RWPE1 (cell line): ENCODE measurements around the gene CSMD2.

ENCODE experiments used
- CTCF ChIA-PET: fragments of 350-600 bp; sonication (Branson Sonifier 250); formaldehyde crosslinking; extraction: SDS; loops from one replicate; lab custom pipeline; 2021; lab: Yijun Ruan, JAX
- POLR2A ChIA-PET: fragments of 400-600 bp; formaldehyde crosslinking; extraction: SDS; loops from one replicate; lab custom pipeline; 2020; ENCODE audit warnings: antibody characterized with exemption; ENCODE audit not compliant: low non-redundant PET; lab: Yijun Ruan, JAX
- DNase-seq: peaks from one replicate; pipeline ENCODE4 v3.0.0; 2012; ENCODE audit warnings: low spot score
- H3K27ac ChIP-seq: fragments of 450-650 bp; 2 replicates; pipeline ENCODE4 v1.5.1; 2017
- TF ChIP-seq, protein P1 (sequence below): fragments of 450-650 bp; conservative IDR thresholded peaks from 2 replicates; pipeline ENCODE4 v1.5.1; 2017; ENCODE audit warnings: low read depth, mild to moderate bottlenecking

The CSMD2 gene

DNA sequence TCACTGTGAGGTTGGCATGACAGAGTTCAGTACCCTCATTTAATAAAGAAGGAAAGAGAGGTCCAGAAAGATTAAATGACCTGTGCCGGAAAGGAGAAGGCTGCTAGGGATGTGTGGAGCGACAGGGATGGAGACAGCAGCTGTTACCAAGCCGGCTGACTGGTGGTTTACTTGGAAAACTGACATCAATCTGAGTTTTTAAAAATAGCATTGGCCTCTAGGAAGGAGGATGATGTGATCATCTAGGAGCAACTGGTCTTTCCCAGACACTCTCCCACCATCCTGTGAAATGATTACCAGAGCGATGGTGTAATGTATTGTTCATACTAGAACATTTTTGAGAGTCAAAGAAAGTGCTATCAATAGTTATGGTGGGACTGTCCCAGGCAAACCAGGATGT lies 538.2 kb downstream of the CSMD2 start:
- no peak overlapping the region for H3K27ac ChIP-seq
- ChIA-PET POLR2A (no interaction called here), CTCF (interaction anchor here (0.7 kb wide), 1 partner anchor 380 kb away, joined by 5 read pairs; no protein-coding TSS in a partner anchor)
- DNase-seq, result no peak
- TF ChIP-seq, protein P1, sequence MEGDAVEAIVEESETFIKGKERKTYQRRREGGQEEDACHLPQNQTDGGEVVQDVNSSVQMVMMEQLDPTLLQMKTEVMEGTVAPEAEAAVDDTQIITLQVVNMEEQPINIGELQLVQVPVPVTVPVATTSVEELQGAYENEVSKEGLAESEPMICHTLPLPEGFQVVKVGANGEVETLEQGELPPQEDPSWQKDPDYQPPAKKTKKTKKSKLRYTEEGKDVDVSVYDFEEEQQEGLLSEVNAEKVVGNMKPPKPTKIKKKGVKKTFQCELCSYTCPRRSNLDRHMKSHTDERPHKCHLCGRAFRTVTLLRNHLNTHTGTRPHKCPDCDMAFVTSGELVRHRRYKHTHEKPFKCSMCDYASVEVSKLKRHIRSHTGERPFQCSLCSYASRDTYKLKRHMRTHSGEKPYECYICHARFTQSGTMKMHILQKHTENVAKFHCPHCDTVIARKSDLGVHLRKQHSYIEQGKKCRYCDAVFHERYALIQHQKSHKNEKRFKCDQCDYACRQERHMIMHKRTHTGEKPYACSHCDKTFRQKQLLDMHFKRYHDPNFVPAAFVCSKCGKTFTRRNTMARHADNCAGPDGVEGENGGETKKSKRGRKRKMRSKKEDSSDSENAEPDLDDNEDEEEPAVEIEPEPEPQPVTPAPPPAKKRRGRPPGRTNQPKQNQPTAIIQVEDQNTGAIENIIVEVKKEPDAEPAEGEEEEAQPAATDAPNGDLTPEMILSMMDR, result no peak

DNA sequence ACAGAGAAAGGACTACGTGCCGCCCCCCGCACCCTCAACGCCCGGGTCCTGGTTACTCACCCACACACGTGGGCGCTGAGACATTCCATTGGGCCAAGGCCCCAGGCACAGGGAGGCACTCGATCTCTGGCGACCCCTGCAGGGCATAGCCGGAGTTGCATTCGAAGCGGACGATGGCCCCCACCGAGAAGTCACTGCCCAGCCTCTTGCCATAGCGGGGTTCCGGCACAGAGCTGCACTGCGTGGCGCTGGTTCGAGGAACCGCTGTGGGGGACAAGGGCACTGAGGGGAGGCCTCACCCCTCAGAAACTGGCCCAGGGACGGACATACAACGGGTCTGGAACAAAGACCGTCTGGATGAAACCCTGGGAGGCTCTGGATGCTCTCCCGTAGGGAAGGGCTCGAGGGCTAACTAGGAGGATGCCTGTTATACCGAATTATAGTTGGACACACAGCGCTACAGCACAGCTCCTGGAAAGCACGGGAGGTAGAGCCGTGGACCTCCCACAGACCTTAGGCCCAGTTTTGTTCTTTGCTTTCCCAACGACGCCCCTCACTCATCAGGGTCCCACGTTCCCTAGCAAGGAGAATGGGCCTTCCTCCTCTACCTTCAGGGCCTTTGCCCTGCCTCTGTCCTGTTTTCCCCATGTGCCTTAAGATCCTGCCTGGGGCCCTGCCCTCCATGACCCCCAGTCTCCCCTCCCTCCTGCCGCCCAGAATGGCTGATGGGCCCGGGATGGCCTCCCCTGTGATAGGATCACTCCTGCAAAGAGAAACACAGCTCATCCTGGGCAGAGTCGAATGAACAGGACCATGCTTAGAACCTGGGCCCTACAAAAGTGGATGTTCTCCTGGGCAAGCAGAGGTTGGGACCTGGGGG lies 539.8 kb downstream of the CSMD2 start:
- POLR2A ChIA-PET, result no interaction called here
- DNase-seq, result no peak
- H3K27ac ChIP-seq, result no peak overlapping the region
- TF ChIP-seq, protein P1, result 0 out of 2 replicates have a peak, but pooled peaks have one; percentile 15
- CTCF ChIA-PET, result interaction anchor here (0.6 kb wide), 2 partner anchors 11 to 197 kb away, joined by 4 to 5 read pairs; no protein-coding TSS in a partner anchor

DNA sequence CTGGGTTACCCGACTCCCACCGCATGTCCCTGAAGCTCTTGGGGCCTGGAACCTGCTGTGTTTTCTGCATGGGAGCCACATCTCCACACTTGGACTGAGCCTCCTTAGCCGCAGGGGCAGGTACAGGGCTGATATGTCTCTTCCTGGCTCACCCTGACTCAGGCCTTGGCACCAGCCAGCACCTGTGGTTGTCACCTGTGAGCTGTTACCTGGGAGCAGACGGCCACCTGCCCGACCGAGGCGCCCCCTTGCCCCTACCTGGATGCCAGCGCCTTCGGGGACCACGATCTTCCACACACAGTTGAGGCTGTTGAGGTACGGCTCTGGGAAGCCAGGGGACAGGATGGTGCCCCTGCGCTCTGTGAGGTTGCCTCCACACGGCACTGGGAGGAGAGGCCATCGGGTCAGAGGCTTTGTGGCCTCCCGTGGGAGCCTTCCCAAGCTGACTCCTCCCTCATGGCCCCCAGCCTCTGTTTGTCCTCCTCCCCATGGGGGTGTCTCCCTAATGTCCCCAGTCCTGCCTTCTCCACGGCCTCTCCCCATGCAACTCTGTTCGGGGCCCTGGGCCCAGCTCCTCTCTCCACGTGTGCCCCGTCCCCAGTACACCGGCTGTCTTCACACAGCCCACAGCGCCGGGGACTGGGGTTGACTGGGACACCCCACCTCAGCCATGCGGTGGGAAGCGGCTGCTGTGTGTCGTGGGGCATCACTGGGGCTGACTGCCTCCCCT lies 540.6 kb downstream of the CSMD2 start:
- no peak for DNase-seq
- H3K27ac ChIP-seq, result no peak overlapping the region
- TF ChIP-seq, protein P1, result no peak
- ChIA-PET POLR2A (interaction anchor here (0.6 kb wide), 1 partner anchor 39 kb away, joined by 3 read pairs; no protein-coding TSS in a partner anchor), CTCF (no interaction called here)

DNA sequence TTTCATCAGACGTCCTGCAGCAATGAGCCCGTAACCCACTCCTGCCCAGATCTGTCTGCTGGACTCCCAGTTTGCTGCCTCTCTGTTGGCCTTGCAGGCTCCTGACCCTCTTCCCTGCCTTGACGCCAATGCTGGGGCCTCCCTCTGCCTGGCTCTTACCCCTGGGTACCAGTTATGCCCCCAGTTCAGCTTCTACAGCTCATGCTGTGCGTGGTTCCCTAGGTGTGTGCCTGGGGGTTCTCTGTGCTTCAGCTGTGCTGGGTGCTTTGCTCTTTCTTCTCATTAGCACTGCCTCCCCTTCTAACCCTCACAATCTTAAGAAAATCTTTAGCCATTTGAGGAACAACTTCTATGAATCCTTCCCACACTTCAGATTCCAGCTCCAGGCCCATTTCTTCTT lies 541.2 kb downstream of the CSMD2 start:
- POLR2A ChIA-PET, result interaction anchor here (0.6 kb wide), 1 partner anchor 39 kb away, joined by 3 read pairs; no protein-coding TSS in a partner anchor
- H3K27ac ChIP-seq, result no peak overlapping the region
- TF ChIP-seq, protein P1, result no peak
- CTCF ChIA-PET, result no interaction called here
- no peak for DNase-seq

DNA sequence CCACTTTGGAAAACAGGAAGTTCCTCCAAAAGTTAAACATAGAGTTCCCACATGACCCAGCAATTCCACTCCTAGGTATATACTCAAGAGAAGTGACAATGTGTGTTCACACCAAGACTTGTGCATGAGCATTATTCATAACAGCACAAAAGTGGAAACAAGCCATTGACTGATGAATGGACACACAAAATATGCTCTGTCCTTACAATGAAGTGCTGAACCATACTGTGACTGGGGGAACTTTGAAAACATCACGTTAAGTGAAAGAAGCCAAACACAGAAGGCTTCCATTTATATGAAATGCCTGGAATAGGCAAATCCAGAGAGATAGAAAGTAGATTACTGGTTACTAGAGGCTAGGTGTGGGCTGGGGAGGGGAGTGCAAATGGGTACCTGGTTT lies 542.3 kb downstream of the CSMD2 start:
- ChIA-PET POLR2A (no interaction called here), CTCF (no interaction called here)
- TF ChIP-seq, protein P1, result no peak
- no peak for DNase-seq
- no peak overlapping the region for H3K27ac ChIP-seq

DNA sequence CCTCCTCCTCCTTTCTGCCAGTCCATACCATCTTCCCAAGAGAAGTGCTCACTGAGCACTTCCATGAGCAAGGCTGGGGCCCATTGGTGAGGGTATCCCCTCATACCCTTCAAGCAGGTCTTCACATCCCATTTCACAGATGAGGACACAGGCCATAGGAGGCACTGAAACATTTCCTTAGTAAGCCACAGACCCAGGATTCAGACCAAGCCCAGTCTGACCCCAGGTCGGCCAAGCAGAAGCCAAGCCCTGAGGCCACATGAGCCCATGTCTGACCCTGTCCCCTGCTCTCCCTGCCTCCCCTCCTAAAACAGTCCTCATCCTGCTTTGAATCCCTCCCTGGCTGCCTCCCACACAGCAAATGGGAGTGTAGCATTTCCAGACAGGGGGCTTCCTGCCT lies 546.4 kb downstream of the CSMD2 start:
- ChIA-PET POLR2A (no interaction called here), CTCF (no interaction called here)
- TF ChIP-seq, protein P1, result no peak
- no peak overlapping the region for H3K27ac ChIP-seq
- DNase-seq, result no peak
